NCI-H2107 treated with DMSO at 0.1 percent for 48 hours (cell line): ENCODE results near the gene ALDH1L1.
"Not testable (repeated sequence)": the region's sequence is repeated elsewhere in the genome, so short reads cannot be mapped to it uniquely, and the experiment has no call there.

Experiments used
- DNase-seq: peaks from one replicate; lab custom pipeline; 2025; ENCODE audit not compliant: unreplicated experiment; lab: John Stamatoyannopoulos, UW

Gene ALDH1L1

GRCh38 chr3:126107203-126107939, 73.0 kb downstream of the ALDH1L1 start:
- DNase-seq: no peak

GRCh38 chr3:126106336-126107202, 73.8 kb downstream of the ALDH1L1 start:
- no peak for DNase-seq

GRCh38 chr3:126105691-126106187, 74.6 kb downstream of the ALDH1L1 start:
- no peak for DNase-seq

GRCh38 chr3:126104742-126105605, 75.4 kb downstream of the ALDH1L1 start:
- no peak for DNase-seq

DNA sequence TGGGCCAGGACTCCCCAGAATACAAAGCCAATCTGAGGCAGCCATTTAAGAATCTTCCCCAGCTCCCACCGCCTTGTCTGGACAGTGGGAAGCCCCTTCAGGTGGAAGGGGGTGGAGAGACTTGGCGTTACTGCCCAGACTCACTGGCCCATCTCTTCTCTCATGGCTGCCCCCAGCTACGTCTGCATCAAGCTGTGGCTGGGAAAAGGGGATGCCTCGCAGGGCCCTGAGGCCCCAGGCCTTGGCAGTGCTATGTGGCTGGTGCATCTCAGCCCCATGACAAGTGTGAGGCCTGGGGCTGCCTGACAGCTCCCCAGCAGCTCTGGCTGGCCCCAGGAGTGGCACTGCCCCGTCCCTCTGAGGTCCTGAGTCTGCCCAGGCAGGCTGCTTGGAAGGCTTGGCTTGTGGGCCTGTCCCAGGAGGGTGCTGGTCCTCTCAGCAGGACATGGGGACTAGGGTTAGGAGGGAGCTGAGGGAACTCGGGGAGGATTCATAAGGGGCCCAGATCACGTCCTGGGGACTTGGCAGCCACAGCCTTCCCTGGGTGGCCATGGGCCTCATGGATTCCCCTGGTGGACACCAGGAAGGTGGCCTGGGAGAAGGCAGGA, 76.3 kb downstream of the ALDH1L1 start:
- no peak for DNase-seq

GRCh38 chr3:126103121-126104027, 77.0 kb downstream of the ALDH1L1 start:
- no peak for DNase-seq

GRCh38 chr3:126102530-126102951, 77.8 kb downstream of the ALDH1L1 start:
- DNase-seq: no peak

DNA sequence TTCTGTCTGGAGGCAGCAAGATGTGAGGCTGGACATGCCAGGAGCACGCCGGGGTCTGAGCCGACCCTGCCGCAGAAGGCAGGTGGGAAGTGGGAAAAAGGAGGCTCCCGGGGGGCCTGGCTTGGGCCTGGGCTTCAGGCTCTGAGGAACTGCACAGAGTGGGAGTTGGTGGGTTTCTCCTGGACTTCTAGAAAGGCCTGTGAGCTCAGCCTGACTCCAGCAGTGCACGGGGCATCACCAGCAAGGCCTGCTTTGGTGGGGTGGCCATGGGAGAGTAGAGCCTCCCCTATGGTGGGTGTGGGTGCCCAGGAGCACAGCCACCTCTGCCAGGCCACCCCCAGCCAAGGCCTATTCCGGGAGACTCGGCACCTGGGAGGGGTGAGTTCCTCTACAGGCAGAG, 78.4 kb downstream of the ALDH1L1 start:
- DNase-seq: no peak

- DNase-seq: no peak
These were observed 78.8 kb downstream of the ALDH1L1 start for GRCh38 chr3:126101521-126101982.

DNA sequence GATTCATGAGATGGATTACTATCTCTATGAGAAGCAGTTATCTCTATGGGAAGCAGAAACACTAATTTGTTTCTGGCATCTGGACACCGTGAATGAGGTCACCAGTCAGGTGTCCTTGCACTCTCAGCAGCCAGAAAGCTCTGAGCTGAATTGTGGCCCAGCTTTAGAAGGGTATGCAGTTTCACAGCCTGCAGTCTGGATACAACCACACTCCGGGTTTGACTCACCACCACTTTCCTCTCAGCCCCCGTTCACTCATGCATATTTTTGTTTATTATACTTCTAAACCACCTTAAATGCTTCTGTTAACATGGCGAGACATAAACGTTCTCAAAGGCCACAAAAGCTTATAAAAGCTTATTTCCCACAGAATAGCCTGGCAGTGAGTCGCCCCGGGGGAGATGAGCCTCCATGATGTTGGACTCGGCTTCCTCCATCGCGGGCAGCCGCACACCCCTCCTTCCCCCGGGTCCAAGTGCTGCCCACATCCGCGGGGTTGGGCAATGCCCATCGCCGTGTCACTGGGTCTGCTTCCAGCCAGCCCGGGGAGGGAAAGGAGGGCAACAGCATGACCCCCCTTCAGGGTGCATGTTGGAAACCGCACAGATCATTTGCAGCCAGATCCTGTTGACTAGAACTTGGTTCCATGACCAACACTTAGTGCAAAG, 79.6 kb downstream of the ALDH1L1 start:
- no peak for DNase-seq

GRCh38 chr3:126100269-126100633, 80.1 kb downstream of the ALDH1L1 start:
- DNase-seq: no peak

- DNase-seq: no peak
These were observed 82.0 kb downstream of the ALDH1L1 start for GRCh38 chr3:126098391-126098858.

GRCh38 chr3:126097801-126098200, 82.6 kb downstream of the ALDH1L1 start:
- DNase-seq: no peak

DNA sequence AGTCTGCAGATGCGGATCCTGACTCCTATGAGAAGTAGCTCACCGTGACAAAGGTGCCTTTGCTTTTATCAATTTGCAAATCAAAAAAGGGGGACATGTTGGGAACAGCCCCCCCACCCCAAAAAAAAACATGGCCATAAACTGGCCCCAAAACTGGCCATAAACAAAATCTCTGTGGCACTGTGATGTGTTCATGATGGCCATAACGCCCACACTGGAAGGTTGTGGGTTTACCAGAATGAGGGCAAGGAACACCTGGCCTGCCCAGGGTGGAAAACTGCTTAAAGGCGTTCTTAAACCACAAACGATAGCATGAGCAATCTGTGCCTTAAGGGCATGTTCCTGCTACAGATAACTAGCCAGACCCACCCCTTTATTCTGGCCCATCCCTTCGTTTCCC, 84.1 kb downstream of the ALDH1L1 start:
- not testable (repeated sequence) for DNase-seq

GRCh38 chr3:126092128-126092527, 88.3 kb downstream of the ALDH1L1 start:
- DNase-seq: not testable (repeated sequence)

DNA sequence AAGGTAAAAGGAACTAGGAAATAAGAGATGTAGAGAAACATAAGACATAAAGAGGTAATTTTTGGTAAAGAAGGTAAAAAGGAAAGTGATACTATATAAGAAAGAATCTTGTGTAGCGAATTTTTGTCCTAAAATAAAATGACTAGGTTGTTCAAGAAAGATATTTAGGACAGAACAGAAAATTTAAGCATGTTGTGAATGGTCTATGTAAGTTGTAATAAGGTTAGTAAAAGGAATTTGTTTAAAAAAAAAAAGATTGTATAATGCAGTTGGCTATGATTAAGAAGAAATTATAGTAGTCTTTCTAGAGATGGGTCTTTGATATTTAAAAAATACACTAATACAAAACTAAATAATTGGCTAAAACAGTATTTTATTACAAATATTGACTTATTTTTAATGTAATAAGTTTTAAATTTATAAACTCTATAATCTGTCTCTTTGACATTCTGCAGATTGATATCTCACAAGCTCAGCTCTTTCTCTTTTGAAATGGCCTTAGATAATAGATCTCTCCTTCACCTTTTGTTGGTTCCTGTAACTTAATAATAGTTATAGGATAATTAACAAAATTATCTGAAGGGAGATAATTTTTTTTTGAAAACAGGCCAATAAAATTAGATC, 92.7 kb downstream of the ALDH1L1 start:
- no peak for DNase-seq

GRCh38 chr3:126085841-126086240, 94.5 kb downstream of the ALDH1L1 start:
- DNase-seq: no peak

DNA sequence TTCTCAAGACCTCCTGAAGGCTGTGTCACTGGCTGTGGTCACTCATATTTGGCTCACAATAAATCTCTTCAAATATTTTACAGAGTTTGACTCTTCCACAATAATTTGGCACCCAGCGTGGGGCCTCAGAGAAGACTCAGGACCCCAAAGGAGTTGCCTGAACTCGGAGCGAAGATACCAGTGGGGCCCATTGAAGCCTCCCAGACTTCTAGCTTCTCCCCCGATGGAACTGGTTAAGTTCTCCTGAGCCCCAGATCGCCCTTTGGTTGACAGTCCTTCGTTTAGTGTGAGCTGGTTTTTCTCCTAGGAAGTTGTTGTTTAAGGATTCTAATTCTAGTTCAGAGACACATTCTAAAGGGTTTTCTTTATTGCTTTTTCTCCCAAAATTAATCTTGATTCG, 95.1 kb downstream of the ALDH1L1 start:
- DNase-seq: no peak
